Measurements from ENCODE around the gene RFFL.
"Not testable (repeated sequence)": the region's sequence is repeated elsewhere in the genome, so short reads cannot be mapped to it uniquely, and the experiment has no call there.

The RFFL gene

GRCh38 chr17:35046245-35046644 lies 17.3 kb downstream of the RFFL start:
- no peak for DNase-seq

DNA sequence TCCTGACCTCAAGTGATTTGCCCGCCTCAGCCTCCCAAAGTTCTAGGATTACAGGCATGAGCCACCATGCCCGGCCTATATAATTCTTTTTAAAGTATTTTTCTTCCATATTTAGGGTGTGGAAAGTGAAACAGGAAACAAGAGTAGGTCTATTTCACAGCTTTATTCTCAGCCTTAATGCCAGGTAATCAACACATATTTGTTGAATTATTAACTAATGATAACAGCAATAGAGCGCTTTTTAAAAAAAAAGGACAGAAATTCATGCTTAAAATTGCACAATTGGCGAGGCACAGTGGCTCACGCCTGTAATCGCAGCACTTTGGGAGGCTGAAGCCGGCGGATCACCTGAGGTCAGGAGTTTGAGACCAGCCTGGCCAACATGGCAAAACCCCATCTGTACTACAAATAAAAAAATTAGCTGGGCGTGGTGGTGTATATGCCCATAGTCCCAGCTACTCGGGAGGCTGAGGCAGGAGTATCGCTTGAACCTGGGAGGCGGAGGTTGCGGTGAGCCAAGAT lies 18.0 kb downstream of the RFFL start:
- not testable (repeated sequence) for DNase-seq

- no peak for DNase-seq
Measured at GRCh38 chr17:35044181-35044580, 19.3 kb downstream of the RFFL start.

DNA sequence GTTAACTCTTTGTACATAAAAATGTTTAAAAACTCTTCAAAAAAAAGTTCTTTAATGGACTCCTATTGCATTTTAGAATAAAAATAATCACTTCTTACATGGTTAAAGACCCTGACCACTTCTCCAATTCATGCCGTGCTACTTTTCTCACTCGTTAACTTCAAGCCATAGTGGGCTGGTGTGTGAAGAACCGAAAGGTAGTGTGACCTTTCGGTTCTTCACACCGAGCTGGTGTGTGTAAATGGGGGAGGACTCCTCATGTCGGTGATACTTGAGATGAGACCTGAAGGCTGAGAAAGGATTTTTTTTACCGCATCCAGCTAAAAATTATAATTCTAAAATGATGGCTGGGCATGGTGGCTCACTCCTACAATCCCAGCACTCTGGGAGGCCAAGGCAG lies 22.1 kb downstream of the RFFL start:
- no peak for DNase-seq

GRCh38 chr17:35038453-35038852 lies 25.1 kb downstream of the RFFL start:
- DNase-seq: no peak

- DNase-seq: no peak
Measured at GRCh38 chr17:35030780-35031179, 32.7 kb downstream of the RFFL start.

GRCh38 chr17:35028531-35029262 lies 34.8 kb downstream of the RFFL start:
- no peak for DNase-seq

DNA sequence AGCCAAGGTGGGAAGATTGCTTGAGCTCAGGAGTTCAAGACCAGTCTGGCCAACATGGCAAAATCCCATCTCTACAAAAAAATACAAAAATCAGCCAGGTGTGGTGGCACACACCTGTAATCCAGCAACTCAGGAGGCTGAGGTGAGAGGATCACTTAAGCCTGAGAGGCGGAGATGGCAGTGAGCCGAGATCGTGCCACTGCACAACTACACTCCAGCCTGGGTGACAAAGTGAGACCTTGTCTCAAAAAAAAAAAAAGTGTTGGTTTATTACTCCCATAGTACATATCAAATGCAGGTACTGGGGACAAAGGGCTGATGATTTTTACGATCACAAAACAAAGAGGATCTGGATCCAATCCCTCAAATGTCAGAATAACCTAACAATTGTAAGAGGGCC lies 35.4 kb downstream of the RFFL start:
- DNase-seq: not testable (repeated sequence)

GRCh38 chr17:35025541-35025940 lies 38.0 kb downstream of the RFFL start:
- DNase-seq: no peak

DNA sequence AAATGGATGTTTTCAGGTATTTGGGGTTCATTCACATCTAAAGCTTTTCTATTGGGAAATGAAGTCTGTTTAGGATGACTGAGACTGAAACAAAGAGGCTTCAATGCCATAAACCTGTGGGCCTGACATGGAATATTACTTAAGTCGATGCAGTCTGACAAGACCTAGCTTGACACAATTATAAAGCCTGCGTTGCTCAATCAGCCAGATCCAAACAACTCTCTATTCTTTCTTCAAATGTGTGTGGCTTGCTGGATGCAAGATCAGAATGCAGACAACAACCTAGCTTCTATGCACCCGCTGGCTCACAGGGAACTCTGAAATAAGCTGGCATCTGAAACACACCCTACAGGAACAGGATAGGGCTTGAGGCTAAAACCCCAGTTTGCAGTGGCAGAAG lies 40.0 kb downstream of the RFFL start:
- no peak for DNase-seq

DNA sequence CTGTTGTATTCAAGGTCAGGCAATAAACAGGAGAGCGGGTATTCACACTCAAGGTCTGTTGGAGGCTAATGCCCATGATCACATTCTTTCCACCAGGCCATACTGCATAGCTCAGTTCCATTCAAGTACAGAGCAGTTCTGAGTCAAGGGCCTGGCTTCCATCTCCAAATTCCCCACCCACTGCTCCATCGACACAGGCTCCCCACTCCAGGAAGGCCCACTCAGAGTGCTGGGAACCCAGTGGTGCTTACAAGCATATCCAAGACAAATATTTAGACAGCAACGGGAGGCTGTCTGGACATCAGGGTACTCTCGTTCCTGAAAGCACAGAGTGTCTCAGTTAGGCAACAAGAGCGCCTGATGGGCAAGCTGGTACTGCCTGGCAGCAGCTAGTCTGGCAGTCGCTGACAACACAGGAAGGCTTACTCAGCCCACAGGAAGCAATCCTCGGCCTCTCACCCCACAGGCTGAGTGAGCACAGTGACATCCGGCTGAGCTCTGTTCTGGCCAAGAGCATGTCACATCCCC lies 40.9 kb downstream of the RFFL start:
- peak; percentile 89 for DNase-seq

DNA sequence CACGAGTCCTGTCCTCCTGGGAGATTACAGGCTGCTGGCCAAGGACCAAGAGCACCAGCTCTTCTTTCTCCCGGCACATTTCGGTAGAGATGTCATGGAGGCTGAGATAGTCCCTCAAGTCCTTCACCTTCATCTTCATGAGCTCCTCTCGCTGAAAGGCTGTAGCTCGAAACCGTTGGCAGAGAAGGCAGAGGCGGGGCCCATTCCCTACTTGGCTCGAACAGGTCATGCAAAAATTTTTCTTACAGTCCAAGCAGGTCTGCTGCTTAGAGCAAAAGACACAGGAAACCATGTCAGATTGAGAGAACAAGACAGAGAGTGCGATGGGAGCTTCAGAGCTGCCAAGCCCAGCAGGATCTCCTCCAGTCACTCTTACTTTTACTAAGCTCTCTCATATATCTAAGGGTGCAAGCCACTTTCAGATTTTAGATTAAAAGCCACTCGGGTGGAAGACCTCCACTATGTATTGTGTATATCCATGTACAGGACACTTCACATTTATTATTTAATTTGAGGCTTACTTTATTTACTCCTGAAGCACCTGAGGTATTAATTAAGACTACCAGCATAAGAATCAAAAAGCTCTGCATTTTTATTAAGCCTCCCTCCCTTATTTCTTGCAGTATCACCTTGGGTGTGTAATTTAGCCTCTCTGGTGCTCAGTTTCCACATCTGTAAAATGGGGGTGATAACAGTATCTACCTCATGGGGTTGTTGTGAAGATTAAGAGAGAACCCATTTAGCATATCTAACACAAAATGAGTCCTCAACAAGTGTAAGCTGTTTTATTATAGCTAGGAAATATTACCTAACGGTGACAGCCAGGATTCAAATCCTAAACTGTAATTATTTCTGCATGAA lies 41.8 kb downstream of the RFFL start:
- no peak for DNase-seq

DNA sequence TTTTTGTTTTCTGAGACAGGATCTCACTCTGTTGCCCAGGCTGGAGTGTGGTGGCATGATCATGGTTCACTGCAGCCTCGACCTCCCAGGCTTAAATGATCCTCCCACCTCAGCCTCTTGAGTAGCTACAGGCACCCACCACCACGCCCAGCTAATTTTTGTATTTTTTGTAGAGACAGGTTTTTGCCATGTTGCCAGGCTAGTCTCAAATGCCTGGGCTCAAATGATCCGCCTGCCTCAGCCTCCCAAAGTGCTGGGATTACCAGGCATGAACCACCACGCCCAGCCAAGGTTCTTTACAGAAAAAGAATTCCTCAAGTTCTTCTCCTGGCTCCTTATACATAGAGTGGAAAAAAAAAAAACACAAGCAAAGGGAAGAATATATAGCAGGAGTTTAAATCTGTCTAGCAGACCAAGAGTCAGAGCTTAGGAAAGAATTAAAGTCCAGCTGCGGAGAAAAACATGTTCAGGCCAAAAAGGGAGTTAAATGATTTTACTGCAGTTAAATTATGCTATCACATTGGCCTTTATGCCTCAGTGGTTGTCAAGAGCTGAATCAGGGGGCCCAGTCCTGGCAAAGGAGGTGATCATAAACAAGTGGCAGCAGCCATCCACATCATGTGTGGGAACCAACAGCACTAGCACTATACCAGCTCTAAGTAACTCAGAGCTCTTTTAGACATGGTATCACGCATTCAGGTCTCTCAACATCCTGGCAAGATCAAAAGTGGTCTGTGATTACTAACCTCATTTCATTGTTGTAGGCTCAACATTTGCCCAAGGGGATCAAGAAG lies 43.9 kb downstream of the RFFL start:
- DNase-seq: no peak

DNA sequence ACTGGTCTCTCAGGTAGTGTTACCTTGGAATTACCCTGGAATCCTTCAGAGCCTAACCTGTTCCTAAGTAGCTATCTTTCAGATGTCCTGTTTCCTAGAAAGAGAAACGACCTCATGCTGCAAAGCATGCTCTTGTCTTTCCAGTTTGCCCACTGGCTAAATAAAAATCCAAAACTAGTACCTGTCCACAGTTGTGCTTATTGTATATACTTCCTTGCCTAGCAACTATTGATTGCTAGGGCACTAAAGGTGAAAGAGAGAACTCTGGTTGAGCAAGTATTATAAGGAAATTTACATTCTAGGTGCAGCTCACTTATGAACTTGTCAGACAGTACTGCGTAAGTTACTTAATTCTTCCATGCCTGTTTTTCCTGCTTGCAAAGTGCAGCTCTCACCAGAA lies 44.7 kb downstream of the RFFL start:
- no peak for DNase-seq

DNA sequence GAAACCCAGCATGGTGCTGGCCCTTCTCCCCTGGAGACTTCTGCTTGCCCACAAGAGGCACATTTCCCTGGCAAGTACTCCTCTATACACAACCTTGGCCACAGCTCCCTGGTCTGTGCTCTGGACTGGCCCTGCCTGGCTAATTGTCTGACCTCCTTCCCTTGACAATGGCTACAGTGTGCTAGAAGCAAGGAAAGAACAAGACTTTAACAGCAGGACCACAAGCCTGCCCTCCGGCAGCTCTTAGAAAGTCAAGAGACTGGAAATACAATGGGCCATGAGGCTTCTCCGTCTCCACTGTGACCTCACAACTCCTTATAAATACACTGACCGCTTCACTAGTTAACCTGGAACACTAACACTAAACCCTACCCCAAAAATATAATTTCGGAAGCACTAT lies 46.5 kb downstream of the RFFL start:
- no peak for DNase-seq

DNA sequence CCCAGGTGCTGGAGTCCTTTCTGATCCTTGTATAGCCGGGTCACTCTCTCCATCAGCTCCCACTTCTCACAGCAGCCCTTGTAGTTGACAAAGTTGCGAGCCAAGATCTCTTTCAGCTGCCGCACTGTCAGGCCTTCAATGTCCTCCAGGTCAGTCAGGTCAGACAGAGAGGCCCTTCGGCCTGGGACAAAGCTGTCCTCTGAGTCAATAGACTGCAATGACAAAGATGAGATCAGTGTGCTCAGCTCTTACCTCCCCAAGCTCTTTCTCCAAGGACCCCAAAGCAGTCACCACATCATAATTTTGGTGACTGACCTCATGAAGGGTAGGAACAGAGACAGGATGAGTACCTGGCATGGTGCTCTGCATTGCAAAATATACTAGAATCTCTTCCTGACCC lies 47.1 kb downstream of the RFFL start:
- no peak for DNase-seq

GRCh38 chr17:35011671-35012216 lies 51.8 kb downstream of the RFFL start:
- no peak for DNase-seq

GRCh38 chr17:35010093-35010492 lies 53.4 kb downstream of the RFFL start:
- DNase-seq: no peak

DNA sequence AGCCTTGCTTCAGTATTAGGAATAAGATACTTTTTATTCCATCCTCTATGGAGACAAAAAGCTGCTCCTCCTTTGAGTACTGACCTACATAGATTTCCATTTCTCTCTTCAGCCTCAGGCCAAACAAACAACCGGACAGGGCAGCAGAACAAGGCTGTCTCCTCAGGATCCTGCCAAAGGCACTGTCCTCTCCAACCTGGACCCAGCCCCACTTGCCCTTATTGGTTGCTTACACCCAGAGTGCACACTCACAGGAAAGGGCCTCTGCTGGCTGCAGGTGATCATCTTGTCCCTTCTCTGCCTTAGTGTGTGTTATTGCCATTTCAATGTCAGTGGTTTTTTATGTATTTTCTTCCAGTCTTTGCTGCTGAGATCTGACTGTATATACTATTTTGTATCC lies 56.5 kb downstream of the RFFL start:
- no peak for DNase-seq

GRCh38 chr17:35006345-35006744 lies 57.2 kb downstream of the RFFL start:
- no peak for DNase-seq

DNA sequence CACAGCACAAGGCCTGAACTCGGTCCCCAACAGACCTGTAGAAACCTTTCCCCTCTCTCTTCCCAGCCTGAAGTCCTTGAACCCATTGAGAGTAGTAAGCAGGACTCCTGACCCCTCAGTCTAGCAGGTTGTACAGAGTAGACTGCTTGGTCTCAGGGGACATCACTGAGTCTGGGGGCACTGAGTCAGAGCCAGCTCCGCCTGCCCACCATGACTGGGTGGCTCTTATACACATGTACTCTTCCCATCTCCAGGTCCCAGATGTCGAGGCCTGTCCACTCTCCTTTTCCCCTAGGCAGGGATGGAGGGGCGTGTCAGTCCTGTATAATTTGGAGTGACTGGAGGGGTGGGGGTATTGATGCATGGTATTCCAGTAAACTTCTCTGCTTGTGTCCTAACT lies 59.7 kb downstream of the RFFL start:
- DNase-seq: no peak

GRCh38 chr17:35002876-35003551 lies 60.5 kb downstream of the RFFL start:
- no peak for DNase-seq

Measured in activated effector memory CD4-positive, alpha-beta T cell treated with anti-CD3 and anti-CD28 coated beads, Interleukin-2, amount 50 U/mL, for 16 hours (primary cell).